Stimulated activated CD8-positive, alpha-beta memory T cell treated with anti-CD3 and anti-CD28 coated beads, Interleukin-2, amount 100 ng/mL, for 1 hour (primary cell): ENCODE results near the gene NRAP.
"Not testable (repeated sequence)": the region's sequence is repeated elsewhere in the genome, so short reads cannot be mapped to it uniquely, and the experiment has no call there.

Experiments
- DNase-seq, 2 donors: peaks; one replicate each; pipeline ENCODE4 v3.0.0-alpha.2; 2020; ENCODE audit warnings: low read depth in 2 of 2

NRAP gene

GRCh38 chr10:113681533-113682470 is 18.0 kb upstream of the NRAP start:
- no peak for DNase-seq

GRCh38 chr10:113680190-113681111 is 16.6 kb upstream of the NRAP start:
- no peak for DNase-seq

GRCh38 chr10:113679463-113680189 is 15.8 kb upstream of the NRAP start, which contains the start of gene CASP7:
Gene CASP7 (plus strand): TSS chr10:113679912. CDS start chr10:113697494, 17,582 bp downstream.
- peak; percentile 58 to 64 for DNase-seq

GRCh38 chr10:113666682-113667252 is 2.9 kb upstream of the NRAP start:
- DNase-seq, result no peak

- no peak for DNase-seq
These were observed 2.0 kb upstream of the NRAP start for GRCh38 chr10:113665806-113666354.

GRCh38 chr10:113665352-113665751 is 1.5 kb upstream of the NRAP start:
- DNase-seq, result no peak

GRCh38 chr10:113663142-113663541 is 699 bp downstream of the NRAP start:
- no peak for DNase-seq

- no peak for DNase-seq
These were observed 2.5 kb downstream of the NRAP start for GRCh38 chr10:113661332-113661731.

- DNase-seq, result no peak
These were observed 6.3 kb downstream of the NRAP start for GRCh38 chr10:113657544-113657943.

- no peak for DNase-seq
These were observed 6.9 kb downstream of the NRAP start for GRCh38 chr10:113656896-113657295.

GRCh38 chr10:113652456-113652855 is 11.4 kb downstream of the NRAP start:
- not testable (repeated sequence) for DNase-seq

GRCh38 chr10:113651898-113652297 is 11.9 kb downstream of the NRAP start:
- no peak for DNase-seq

GRCh38 chr10:113651021-113651420 is 12.8 kb downstream of the NRAP start:
- DNase-seq, result no peak

- no peak for DNase-seq
These were observed 13.7 kb downstream of the NRAP start for GRCh38 chr10:113650172-113650571.

GRCh38 chr10:113648478-113648877 is 15.4 kb downstream of the NRAP start:
- DNase-seq, result no peak

- no peak for DNase-seq
These were observed 16.0 kb downstream of the NRAP start for GRCh38 chr10:113647812-113648211.

GRCh38 chr10:113646336-113647201 is 17.3 kb downstream of the NRAP start:
- DNase-seq, result no peak

GRCh38 chr10:113644185-113645120 is 19.4 kb downstream of the NRAP start:
- DNase-seq, result no peak

GRCh38 chr10:113643183-113643582 is 20.7 kb downstream of the NRAP start:
- no peak for DNase-seq
